Heart left ventricle (tissue), 13 donors: ENCODE data around the gene MLPH.

Source experiments
- POLR2A ChIP-seq, 2 donors: fragments of 450-650 bp; IDR thresholded peaks; one replicate each; pipeline ENCODE4 v1.6.1; 2017; ENCODE audit warnings: antibody characterized with exemption in 2 of 2, mild to moderate bottlenecking in 2 of 2, moderate library complexity in 2 of 2
- TF ChIP-seq, protein P1 (sequence below), 12 donors: fragments of 200-600 bp; sonication (generic) in 4 of 12; IDR thresholded peaks; one replicate each; pipeline versions ENCODE4 v1.5.0 to v1.8.0; 2018 to 2022; ENCODE audit warnings: antibody characterized with exemption in 12 of 12, mild to moderate bottlenecking in 5 of 12
- donor health status: ischemic (EF 13 %, LVEDD 7.1; RV severe dilation, severe dysfunction).
- donor health status: DM: no; HTN: yes; CAD: no.
- donor health status: DM: no; HTN: no; CAD: no.
- donor health status: ischemic (EF 25% LVEDD 6.9; RV normal size, moderate dysfunction).
- donor health status: ischemic (EF 25% LVEDD 5.7; RV mildly dilated, moderate dysfunction).
- donor health status: ischemic (EF 35%, LVEDD 5.7; RV mildly dilated, moderate dysfunction).
- donor health status: nonischemic (EF 11% LVEDD 7.7; RV severe dilation, severe dysfunction).
- donor health status: DM: yes; HTN: yes; CAD: no.
- donor health status: PGD.
- donor health status: ischemic (EF 29% LVEDD 5.4; RV normal size, mild dysfunction).
- donor health status: nonischemic (EF 23%, LVEDD 6.1; RV moderate dilation, normal function).

DNA sequence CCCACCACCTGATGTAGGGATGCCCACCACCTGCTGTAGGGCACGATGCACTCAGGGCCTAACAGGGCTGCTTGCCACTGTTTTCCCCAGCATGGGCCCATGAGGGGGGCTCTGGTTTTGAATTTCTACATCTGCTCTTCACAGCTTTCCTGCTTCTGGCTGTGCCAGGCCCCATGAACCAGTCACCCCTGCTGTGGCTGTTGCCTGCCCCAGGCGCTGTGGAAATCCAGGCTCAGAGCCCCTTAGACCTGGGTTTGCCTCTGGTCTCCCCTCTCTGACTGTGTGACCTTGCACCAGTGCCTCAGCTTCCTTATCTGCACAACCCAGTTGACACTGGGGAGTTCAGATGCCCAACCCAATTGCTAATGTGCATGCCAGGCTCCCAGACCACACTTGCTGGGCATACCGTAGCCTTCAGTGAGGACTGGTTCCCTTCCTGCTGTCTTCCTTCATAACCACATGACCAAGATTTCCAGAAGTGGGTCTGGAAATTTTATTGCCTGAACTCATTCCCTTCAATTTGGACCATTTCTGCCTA is 6.0 kb upstream of the MLPH start:
- TF ChIP-seq, protein P1, sequence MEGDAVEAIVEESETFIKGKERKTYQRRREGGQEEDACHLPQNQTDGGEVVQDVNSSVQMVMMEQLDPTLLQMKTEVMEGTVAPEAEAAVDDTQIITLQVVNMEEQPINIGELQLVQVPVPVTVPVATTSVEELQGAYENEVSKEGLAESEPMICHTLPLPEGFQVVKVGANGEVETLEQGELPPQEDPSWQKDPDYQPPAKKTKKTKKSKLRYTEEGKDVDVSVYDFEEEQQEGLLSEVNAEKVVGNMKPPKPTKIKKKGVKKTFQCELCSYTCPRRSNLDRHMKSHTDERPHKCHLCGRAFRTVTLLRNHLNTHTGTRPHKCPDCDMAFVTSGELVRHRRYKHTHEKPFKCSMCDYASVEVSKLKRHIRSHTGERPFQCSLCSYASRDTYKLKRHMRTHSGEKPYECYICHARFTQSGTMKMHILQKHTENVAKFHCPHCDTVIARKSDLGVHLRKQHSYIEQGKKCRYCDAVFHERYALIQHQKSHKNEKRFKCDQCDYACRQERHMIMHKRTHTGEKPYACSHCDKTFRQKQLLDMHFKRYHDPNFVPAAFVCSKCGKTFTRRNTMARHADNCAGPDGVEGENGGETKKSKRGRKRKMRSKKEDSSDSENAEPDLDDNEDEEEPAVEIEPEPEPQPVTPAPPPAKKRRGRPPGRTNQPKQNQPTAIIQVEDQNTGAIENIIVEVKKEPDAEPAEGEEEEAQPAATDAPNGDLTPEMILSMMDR (IDR thresholded peaks at IDR 0.05): no peak
- no peak for TF ChIP-seq POLR2A (IDR thresholded peaks at IDR 0.05)
